Stimulated activated CD4-positive, alpha-beta T cell treated with anti-CD3 and anti-CD28 coated beads, TNF-alpha, amount 100 ng/mL, for 24 hours (primary cell): ENCODE measurements around the gene MVK.

Experiments used
- DNase-seq, 3 experiments: peaks; one replicate each; pipeline ENCODE4 v3.0.0-alpha.2; 2020; ENCODE audit warnings: low read depth in 3 of 3

MVK gene

GRCh38 chr12:109573029-109573913 lies at the start of gene MVK, which contains the start of gene MMAB:
Gene MVK, plus strand, starts transcription at chr12:109573794. Its CDS starts 1,029 bp downstream, at chr12:109574823.
Gene MMAB, minus strand, starts transcription at chr12:109573504. Its CDS starts 24 bp downstream, at chr12:109573480.
- DNase-seq: peak; percentile 95 to 99 (median 95)

- DNase-seq: no peak
Observed at GRCh38 chr12:109524466-109525278, 48.9 kb upstream of the MVK start.

GRCh38 chr12:109525279-109525585 lies 48.4 kb upstream of the MVK start:
- no peak for DNase-seq

GRCh38 chr12:109527489-109528123 lies 46.0 kb upstream of the MVK start:
- no peak for DNase-seq

GRCh38 chr12:109529691-109530640 lies 43.6 kb upstream of the MVK start:
- DNase-seq: no peak

- DNase-seq: no peak
Observed at GRCh38 chr12:109531411-109531810, 42.2 kb upstream of the MVK start.

- no peak for DNase-seq
Observed at GRCh38 chr12:109532721-109533486, 40.7 kb upstream of the MVK start.

- no peak for DNase-seq
Observed at GRCh38 chr12:109533487-109533740, 40.2 kb upstream of the MVK start.

- no peak for DNase-seq
Observed at GRCh38 chr12:109534456-109534855, 39.1 kb upstream of the MVK start.

GRCh38 chr12:109535231-109535862 lies 38.2 kb upstream of the MVK start:
- no peak for DNase-seq

GRCh38 chr12:109535863-109536250 lies 37.7 kb upstream of the MVK start:
- DNase-seq: no peak

- DNase-seq: no peak
Observed at GRCh38 chr12:109537136-109537535, 36.5 kb upstream of the MVK start.

- no peak for DNase-seq
Observed at GRCh38 chr12:109538191-109538863, 35.3 kb upstream of the MVK start.

GRCh38 chr12:109539508-109539907 lies 34.1 kb upstream of the MVK start:
- DNase-seq: no peak

GRCh38 chr12:109540526-109541412 lies 32.8 kb upstream of the MVK start:
- DNase-seq: no peak

GRCh38 chr12:109541413-109541726 lies 32.2 kb upstream of the MVK start:
- DNase-seq: no peak

- no peak for DNase-seq
Observed at GRCh38 chr12:109542014-109542413, 31.6 kb upstream of the MVK start.

- DNase-seq: no peak
Observed at GRCh38 chr12:109542876-109543275, 30.7 kb upstream of the MVK start.
